HG03280 (cell line): Measurements from ENCODE around the gene EVA1B.

Experiments
- ATAC-seq: cut with Tn5 transposase; IDR thresholded peaks from one replicate; pipeline ENCODE4 v1.9.1; 2021; ENCODE audit warnings: mild to moderate bottlenecking, moderate library complexity; ENCODE audit not compliant: unreplicated experiment

EVA1B gene

GRCh38 chr1:36323636-36324352 is at the start of gene EVA1B:
EVA1B (minus strand) TSS chr1:36323645; CDS start chr1:36323037, 608 bp downstream.
- ATAC-seq: no peak

- no peak for ATAC-seq
Measured at GRCh38 chr1:36372617-36373016, 49.2 kb upstream of the EVA1B start.

GRCh38 chr1:36369061-36369861 is 45.8 kb upstream of the EVA1B start:
- ATAC-seq: no peak

- ATAC-seq: no peak
Measured at GRCh38 chr1:36367798-36368197, 44.4 kb upstream of the EVA1B start.

- no peak for ATAC-seq
Measured at GRCh38 chr1:36367066-36367465, 43.6 kb upstream of the EVA1B start.

GRCh38 chr1:36366091-36366661 is 42.7 kb upstream of the EVA1B start:
- no peak for ATAC-seq

GRCh38 chr1:36365381-36365780 is 41.9 kb upstream of the EVA1B start:
- no peak for ATAC-seq

GRCh38 chr1:36359911-36360550 is 36.6 kb upstream of the EVA1B start:
- no peak for ATAC-seq

GRCh38 chr1:36359383-36359782 is 35.9 kb upstream of the EVA1B start:
- no peak for ATAC-seq

GRCh38 chr1:36358514-36359084 is 35.2 kb upstream of the EVA1B start:
- no peak for ATAC-seq

GRCh38 chr1:36355811-36356210 is 32.4 kb upstream of the EVA1B start:
- no peak for ATAC-seq

GRCh38 chr1:36354486-36354885 is 31.0 kb upstream of the EVA1B start:
- ATAC-seq: no peak

GRCh38 chr1:36352910-36353878 is 29.7 kb upstream of the EVA1B start:
- ATAC-seq: no peak

GRCh38 chr1:36352125-36352909 is 28.9 kb upstream of the EVA1B start:
- no peak for ATAC-seq

- no peak for ATAC-seq
Measured at GRCh38 chr1:36351227-36351977, 28.0 kb upstream of the EVA1B start.

GRCh38 chr1:36350659-36351226 is 27.3 kb upstream of the EVA1B start:
- no peak for ATAC-seq

- ATAC-seq: no peak
Measured at GRCh38 chr1:36349839-36350238, 26.4 kb upstream of the EVA1B start.

GRCh38 chr1:36349241-36349671 is 25.8 kb upstream of the EVA1B start:
- ATAC-seq: peak; percentile 74
